Measurements from ENCODE around the gene ATP6V0A4. TPM values are rescaled to one million over a fixed set of nuclear protein-coding genes. Genes with fewer than 3 reads are reported as not detected.

Gene ATP6V0A4
- total RNA-seq, 1 experiment from 2014 or later: not detected

DNA sequence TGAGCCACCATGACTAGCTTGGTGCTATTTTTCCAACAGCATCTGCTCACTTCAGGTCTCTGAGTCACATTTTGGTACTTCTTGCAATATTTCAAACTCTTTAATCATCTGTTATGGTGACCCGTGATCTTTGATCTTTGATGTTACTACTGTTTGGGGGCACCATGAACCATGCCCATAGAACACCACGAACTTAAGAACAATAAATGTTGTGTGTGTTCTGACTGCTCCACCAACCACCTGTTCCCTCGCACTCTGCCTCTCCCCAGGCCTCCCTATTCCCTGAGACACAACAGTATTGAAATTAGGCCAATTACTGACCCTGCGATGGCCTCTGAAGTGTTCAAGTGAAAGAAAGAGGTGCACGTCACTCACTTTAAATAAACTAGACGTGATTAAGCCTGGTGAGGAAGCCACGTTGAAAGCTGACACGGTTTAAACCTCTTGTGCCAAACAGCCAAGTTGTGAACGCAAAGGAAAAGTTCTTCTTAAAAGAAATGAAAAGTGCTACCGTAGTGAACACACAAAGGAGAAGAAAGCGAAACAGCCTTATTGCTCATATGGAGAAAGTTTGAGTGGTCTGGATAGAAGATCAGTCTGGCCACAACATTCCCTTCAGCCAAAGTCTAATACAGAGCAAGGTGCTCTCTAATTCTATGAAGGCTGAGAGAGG, 27.2 kb upstream of the ATP6V0A4 start:
- Histone ChIP-seq H3K9ac (ENCODE audit: low read length) (no peak overlapping the region), H3K36me3 (ENCODE audit: control insufficient read depth in 1 of 2, insufficient read depth in 2 of 2, low read length in 2 of 2) (no peaks in the 10 kb centered on the region), H2AFZ (ENCODE audit: low read depth, low read length, poor library complexity, severe bottlenecking) (no peak overlapping the region), H3K27me3 (ENCODE audit: insufficient read depth, low read length) (no peaks in the 10 kb centered on the region; the same call in 1 of the 2 replicates), H3K4me2 (ENCODE audit: low read length) (no peak overlapping the region), H4K20me1 (ENCODE audit: insufficient read depth) (no peaks in the 10 kb centered on the region), H3K9me3 (ENCODE audit: control insufficient read depth in 1 of 2, insufficient read depth in 1 of 2, low read depth in 1 of 2, low read length in 2 of 2) (no peaks in the 10 kb centered on the region), H3K9me2 (ENCODE audit: insufficient read depth) (no peaks in the 10 kb centered on the region), H3K27ac (ENCODE audit: low read depth, low read length) (no peak overlapping the region), H3K4me1 (ENCODE audit: control insufficient read depth in 1 of 2, insufficient read depth in 2 of 2, low read length in 2 of 2) (no peaks in the 10 kb centered on the region), H3K4me3 (replicated peaks in 1 of 2; ENCODE audit: low read depth in 1 of 2, low read length in 2 of 2) (no peak overlapping the region), H3K79me2 (ENCODE audit: insufficient read depth, low read length) (no peaks in the 10 kb centered on the region)
- TF ChIP-seq, protein P1, sequence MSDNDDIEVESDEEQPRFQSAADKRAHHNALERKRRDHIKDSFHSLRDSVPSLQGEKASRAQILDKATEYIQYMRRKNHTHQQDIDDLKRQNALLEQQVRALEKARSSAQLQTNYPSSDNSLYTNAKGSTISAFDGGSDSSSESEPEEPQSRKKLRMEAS (IDR thresholded peaks at IDR 0.05): no peak
- TF ChIP-seq SRF (IDR thresholded peaks at IDR 0.05; ENCODE audit: low read depth): no peak
- TF ChIP-seq, protein P2, sequence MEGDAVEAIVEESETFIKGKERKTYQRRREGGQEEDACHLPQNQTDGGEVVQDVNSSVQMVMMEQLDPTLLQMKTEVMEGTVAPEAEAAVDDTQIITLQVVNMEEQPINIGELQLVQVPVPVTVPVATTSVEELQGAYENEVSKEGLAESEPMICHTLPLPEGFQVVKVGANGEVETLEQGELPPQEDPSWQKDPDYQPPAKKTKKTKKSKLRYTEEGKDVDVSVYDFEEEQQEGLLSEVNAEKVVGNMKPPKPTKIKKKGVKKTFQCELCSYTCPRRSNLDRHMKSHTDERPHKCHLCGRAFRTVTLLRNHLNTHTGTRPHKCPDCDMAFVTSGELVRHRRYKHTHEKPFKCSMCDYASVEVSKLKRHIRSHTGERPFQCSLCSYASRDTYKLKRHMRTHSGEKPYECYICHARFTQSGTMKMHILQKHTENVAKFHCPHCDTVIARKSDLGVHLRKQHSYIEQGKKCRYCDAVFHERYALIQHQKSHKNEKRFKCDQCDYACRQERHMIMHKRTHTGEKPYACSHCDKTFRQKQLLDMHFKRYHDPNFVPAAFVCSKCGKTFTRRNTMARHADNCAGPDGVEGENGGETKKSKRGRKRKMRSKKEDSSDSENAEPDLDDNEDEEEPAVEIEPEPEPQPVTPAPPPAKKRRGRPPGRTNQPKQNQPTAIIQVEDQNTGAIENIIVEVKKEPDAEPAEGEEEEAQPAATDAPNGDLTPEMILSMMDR (IDR thresholded peaks at IDR 0.05 in 2 of 3, conservative IDR thresholded peaks at IDR 0.05 in 1 of 3; ENCODE audit: borderline replicate concordance in 1 of 3, insufficient read depth in 1 of 3, low read depth in 2 of 3, low read length in 2 of 3): no peak
- TF ChIP-seq CBX3 (IDR thresholded peaks at IDR 0.05; ENCODE audit: low read depth): no peak
- no peak for TF ChIP-seq EZH2phosphoT487 (IDR thresholded peaks at IDR 0.05; ENCODE audit: borderline replicate concordance)
- TF ChIP-seq POLR2AphosphoS5 (IDR thresholded peaks at IDR 0.05; ENCODE audit: low read depth, low read length): no peak
- no peak for TF ChIP-seq EZH2 (IDR thresholded peaks at IDR 0.05)
- no peak for TF ChIP-seq ZFX (IDR thresholded peaks at IDR 0.05)
- TF ChIP-seq SP1 (IDR thresholded peaks at IDR 0.05; ENCODE audit: low read depth): no peak
- no peak for TF ChIP-seq ELF1 (IDR thresholded peaks at IDR 0.05; ENCODE audit: borderline replicate concordance, low read depth)
- TF ChIP-seq, protein P3, sequence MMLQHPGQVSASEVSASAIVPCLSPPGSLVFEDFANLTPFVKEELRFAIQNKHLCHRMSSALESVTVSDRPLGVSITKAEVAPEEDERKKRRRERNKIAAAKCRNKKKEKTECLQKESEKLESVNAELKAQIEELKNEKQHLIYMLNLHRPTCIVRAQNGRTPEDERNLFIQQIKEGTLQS (IDR thresholded peaks at IDR 0.05): no peak
- TF ChIP-seq CEBPB (IDR thresholded peaks at IDR 0.05; ENCODE audit: low read depth): no peak
- TF ChIP-seq EGR1 (IDR thresholded peaks at IDR 0.05; ENCODE audit: low read depth): no peak
- TF ChIP-seq, protein P4, sequence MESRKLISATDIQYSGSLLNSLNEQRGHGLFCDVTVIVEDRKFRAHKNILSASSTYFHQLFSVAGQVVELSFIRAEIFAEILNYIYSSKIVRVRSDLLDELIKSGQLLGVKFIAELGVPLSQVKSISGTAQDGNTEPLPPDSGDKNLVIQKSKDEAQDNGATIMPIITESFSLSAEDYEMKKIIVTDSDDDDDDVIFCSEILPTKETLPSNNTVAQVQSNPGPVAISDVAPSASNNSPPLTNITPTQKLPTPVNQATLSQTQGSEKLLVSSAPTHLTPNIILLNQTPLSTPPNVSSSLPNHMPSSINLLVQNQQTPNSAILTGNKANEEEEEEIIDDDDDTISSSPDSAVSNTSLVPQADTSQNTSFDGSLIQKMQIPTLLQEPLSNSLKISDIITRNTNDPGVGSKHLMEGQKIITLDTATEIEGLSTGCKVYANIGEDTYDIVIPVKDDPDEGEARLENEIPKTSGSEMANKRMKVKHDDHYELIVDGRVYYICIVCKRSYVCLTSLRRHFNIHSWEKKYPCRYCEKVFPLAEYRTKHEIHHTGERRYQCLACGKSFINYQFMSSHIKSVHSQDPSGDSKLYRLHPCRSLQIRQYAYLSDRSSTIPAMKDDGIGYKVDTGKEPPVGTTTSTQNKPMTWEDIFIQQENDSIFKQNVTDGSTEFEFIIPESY (IDR thresholded peaks at IDR 0.05; ENCODE audit: extremely low read depth, insufficient replicate concordance, low read length): no peak
- no peak for TF ChIP-seq SIN3A (IDR thresholded peaks at IDR 0.05; ENCODE audit: low read depth)
- no peak for TF ChIP-seq YY1 (IDR thresholded peaks at IDR 0.05; ENCODE audit: extremely low read depth, insufficient replicate concordance, low read depth, low read length)
- DNase-seq (ENCODE audit: low read depth, low spot score) (no peak), ATAC-seq (no peak)
- RAD21 ChIA-PET (ENCODE audit: low non-redundant PET in 1 of 2, low total read pairs in 2 of 2, uncharacterized antibody in 2 of 2, unreplicated experiment in 2 of 2): no interaction called here
- no TSS peak for BruUV-seq (replicated peaks)
- POLR2A ChIA-PET: no interaction called here
- intact Hi-C loops (cut with micrococcal nuclease): no loop called here
- CTCF ChIA-PET: no interaction called here
